Measurements from ENCODE around the gene TPX2. TPM values are rescaled to one million over a fixed set of nuclear protein-coding genes. Genes with fewer than 3 reads are reported as not detected.

Gene TPX2
- total and polyA plus RNA-seq, 2 of the 8 experiments (the other 6 are each of a cell fraction or from before 2014, with no cell fraction given): 43.6 to 125 TPM

GRCh38 chr20:31723319-31724078 lies 15.6 kb upstream of the TPX2 start (continued):
- TF ChIP-seq CTCF (IDR thresholded peaks at IDR 0.05; ENCODE audit: control extremely low read depth in 1 of 3, insufficient read depth in 1 of 3, low read depth in 1 of 3, low read length in 3 of 3) (peak; percentile 97 to 99 (median 98)), CREB1 (IDR thresholded peaks at IDR 0.05) (peak; percentile 64), NANOG (IDR thresholded peaks at IDR 0.05; ENCODE audit: insufficient read depth, low read depth, low read length, poor library complexity, severe bottlenecking) (no peak), GTF2F1 (IDR thresholded peaks at IDR 0.05; ENCODE audit: borderline replicate concordance, low read depth, low read length) (peak; percentile 23; the same call in 1 of the 2 replicates), ATF2 (IDR thresholded peaks at IDR 0.05; ENCODE audit: low read length) (0 out of 2 replicates have a peak, but pooled peaks have one; percentile 53), POLR2AphosphoS5 (IDR thresholded peaks at IDR 0.05; ENCODE audit: low read depth, low read length) (peak; percentile 42; the same call in 1 of the 2 replicates), MAX (IDR thresholded peaks at IDR 0.05) (0 out of 2 replicates have a peak, but pooled peaks have one; percentile 38), TCF12 (IDR thresholded peaks at IDR 0.05; ENCODE audit: low read depth, low read length) (no peak), TAF1 (IDR thresholded peaks at IDR 0.05; ENCODE audit: low read depth, low read length) (peak; percentile 66), FOSL1 (IDR thresholded peaks at IDR 0.05; ENCODE audit: insufficient read depth, low read depth, low read length) (no peak), GABPA (IDR thresholded peaks at IDR 0.05; ENCODE audit: borderline replicate concordance, insufficient read depth, low read length) (peak; percentile 81; the same call in 1 of the 2 replicates), TAF7 (optimal IDR thresholded peaks at IDR 0.05; ENCODE audit: borderline replicate concordance, low read depth, low read length) (peak; percentile 50), RNF2 (IDR thresholded peaks at IDR 0.05; ENCODE audit: borderline replicate concordance, low read depth, low read length, missing control alignments, poor library complexity, severe bottlenecking) (no peak), KDM4A (IDR thresholded peaks at IDR 0.05; ENCODE audit: low read depth, low read length, severe bottlenecking) (peak; percentile 97), KDM5A (IDR thresholded peaks at IDR 0.05; ENCODE audit: low read length) (peak; percentile 50; the same call in 1 of the 2 replicates), CTBP2 (IDR thresholded peaks at IDR 0.05; ENCODE audit: borderline replicate concordance, insufficient read depth, insufficient read length, low read length) (no peak), CEBPB (IDR thresholded peaks at IDR 0.05; ENCODE audit: low read depth, low read length) (no peak), POU5F1 (IDR thresholded peaks at IDR 0.05; ENCODE audit: low read depth, low read length) (no peak)
